ENCODE results near the gene CHPF2.

The CHPF2 gene, protein sequence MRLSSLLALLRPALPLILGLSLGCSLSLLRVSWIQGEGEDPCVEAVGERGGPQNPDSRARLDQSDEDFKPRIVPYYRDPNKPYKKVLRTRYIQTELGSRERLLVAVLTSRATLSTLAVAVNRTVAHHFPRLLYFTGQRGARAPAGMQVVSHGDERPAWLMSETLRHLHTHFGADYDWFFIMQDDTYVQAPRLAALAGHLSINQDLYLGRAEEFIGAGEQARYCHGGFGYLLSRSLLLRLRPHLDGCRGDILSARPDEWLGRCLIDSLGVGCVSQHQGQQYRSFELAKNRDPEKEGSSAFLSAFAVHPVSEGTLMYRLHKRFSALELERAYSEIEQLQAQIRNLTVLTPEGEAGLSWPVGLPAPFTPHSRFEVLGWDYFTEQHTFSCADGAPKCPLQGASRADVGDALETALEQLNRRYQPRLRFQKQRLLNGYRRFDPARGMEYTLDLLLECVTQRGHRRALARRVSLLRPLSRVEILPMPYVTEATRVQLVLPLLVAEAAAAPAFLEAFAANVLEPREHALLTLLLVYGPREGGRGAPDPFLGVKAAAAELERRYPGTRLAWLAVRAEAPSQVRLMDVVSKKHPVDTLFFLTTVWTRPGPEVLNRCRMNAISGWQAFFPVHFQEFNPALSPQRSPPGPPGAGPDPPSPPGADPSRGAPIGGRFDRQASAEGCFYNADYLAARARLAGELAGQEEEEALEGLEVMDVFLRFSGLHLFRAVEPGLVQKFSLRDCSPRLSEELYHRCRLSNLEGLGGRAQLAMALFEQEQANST

DNA sequence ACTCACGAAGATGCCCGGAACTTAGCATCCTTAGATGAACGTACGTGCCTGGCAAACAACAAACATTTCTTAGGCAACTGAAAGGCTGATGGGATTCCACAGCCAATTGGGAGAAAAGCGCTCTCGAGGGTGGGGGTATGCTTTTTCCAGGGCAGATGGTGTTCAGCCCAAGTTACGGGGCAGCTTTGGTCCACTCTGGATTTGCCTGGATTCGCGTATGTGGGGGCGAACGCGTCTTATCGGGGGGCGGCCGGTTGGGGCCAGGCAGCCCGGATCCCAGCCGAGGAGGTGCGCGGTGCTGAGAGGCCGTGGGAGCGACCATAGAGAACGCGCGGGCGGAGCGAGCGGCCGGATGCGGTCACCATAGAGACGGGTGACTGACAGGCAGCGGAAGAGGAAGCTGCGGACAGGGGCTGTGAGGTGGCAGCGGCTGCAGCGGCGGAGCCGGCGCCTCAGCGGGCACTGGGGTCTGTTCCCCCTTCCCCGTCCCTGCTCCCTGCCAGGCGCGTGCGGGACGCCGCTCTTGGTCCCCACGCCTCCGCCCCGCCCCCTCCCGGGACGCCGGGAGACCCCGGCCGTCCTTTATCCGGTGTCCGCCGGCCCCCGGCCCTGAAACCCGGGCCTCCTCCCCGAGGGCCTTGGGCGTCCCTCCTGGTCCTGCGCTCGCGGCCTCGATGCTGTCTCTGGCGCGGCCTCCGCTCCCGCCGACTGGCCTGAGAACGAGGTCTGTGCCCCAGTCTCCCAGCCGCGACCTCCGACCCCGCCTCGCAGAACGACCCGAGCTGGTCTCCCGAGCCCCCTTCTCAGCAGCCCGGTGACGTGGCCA lies at the start of gene CHPF2:
Gene CHPF2 (plus strand): TSS at position 393 of the 826 bp plus-strand sequence. CDS start 1,529 bp downstream, outside the sequence.
- TF ChIP-seq, protein P1, sequence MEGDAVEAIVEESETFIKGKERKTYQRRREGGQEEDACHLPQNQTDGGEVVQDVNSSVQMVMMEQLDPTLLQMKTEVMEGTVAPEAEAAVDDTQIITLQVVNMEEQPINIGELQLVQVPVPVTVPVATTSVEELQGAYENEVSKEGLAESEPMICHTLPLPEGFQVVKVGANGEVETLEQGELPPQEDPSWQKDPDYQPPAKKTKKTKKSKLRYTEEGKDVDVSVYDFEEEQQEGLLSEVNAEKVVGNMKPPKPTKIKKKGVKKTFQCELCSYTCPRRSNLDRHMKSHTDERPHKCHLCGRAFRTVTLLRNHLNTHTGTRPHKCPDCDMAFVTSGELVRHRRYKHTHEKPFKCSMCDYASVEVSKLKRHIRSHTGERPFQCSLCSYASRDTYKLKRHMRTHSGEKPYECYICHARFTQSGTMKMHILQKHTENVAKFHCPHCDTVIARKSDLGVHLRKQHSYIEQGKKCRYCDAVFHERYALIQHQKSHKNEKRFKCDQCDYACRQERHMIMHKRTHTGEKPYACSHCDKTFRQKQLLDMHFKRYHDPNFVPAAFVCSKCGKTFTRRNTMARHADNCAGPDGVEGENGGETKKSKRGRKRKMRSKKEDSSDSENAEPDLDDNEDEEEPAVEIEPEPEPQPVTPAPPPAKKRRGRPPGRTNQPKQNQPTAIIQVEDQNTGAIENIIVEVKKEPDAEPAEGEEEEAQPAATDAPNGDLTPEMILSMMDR (IDR thresholded peaks at IDR 0.05; ENCODE audit: insufficient read depth, low read depth, low read length, missing control alignments) = no peak

DNA sequence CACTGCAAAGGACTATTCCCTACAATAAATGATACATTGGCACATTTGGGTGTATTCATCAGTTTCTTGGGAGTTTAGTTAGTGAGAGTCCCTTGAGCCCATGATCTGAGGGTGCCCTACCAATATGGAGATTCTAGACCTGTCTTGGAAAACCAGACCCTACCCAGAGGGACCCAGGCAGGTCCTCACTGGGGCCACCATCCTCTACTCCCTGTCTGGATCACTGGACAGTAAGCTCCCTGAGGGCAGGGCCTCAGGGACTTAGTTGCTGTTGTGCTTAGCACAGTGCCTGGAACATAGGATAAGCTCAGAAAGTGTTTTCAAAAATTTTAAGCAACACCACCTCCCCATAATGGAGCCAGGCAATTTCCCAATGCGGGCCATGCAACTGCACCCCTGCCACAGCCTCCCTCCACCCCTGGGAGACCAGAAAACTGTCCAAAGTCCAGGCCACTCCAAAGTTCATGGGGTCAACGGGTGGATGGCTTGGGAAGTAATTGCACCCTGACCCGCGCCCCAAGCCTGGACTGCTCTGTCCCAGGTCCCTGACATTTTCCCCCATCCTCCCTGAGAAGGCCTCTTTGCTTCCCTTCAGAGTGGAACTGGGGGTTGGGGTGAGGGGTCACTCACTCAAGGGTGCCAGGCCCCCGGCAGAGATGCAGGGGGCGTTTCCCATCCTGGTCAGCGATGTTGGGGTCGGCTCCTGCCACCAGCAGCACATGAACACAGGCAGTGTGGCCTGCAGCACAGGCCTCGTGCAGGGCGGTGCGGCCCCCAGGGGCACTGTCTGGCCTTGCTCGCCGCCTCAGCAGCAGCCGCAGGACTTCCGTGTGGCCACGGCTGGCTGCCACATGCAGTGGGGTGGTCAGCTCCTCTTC lies 46.3 kb upstream of the CHPF2 start:
- DNase-seq (ENCODE audit: low read depth) = no peak
- no peak overlapping the region for H3K4me3 ChIP-seq (ENCODE audit: low read depth, low read length)
- TF ChIP-seq, protein P1 (IDR thresholded peaks at IDR 0.05; ENCODE audit: insufficient read depth, low read depth, low read length, missing control alignments) = no peak

More for the DNA sequence above, at the start of gene CHPF2:
- peak; percentile 92 for DNase-seq (ENCODE audit: low read depth)
- H3K4me3 ChIP-seq (ENCODE audit: low read depth, low read length) = peak within 1 kb of the TSS; percentile 86

DNA sequence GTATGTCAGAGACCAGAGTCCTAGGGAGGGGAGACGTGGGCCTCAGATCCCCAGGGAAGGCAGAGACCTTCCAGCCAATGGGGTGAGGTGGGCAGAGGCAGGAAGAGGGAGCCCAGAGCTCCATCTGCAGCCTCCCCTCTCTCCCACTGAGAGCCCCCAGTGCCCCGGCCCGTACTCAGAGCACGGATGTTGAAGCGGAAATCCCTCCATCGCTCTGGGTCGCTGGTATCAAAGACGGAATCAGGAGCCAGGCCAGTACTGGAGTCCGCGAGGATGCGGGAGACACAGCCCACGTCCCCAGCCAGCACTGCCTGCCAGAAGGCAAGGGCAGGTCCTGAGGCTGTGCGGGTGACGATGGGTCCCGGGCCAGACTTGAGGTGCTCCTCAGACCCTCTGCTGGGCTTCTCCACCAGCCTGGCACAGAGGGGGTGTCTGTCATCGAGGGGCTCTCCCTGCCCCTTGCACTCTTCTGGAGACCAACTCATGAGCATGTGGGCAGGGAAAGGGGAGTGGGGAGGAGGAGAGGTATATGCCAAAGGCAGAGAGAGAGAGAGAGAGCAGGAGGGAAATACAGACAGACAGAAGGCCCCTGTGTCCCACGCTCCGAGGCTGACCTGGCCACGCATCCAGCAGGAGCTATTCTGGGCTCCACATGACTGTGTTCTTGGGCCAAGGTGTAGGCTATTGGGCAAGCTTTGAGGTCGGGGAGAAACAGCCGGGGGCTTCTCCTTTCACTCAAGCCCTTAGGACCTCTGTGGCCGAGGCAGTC lies 45.5 kb upstream of the CHPF2 start, which contains the start of gene ASB10:
Gene ASB10 (minus strand): TSS at position 611 of the 769 bp plus-strand sequence. CDS start 120 bp downstream, at position 491.
- TF ChIP-seq, protein P1 (IDR thresholded peaks at IDR 0.05; ENCODE audit: insufficient read depth, low read depth, low read length, missing control alignments) = no peak
- DNase-seq (ENCODE audit: low read depth) = no peak
- no peak within 1 kb of the TSS for H3K4me3 ChIP-seq (ENCODE audit: low read depth, low read length)

DNA sequence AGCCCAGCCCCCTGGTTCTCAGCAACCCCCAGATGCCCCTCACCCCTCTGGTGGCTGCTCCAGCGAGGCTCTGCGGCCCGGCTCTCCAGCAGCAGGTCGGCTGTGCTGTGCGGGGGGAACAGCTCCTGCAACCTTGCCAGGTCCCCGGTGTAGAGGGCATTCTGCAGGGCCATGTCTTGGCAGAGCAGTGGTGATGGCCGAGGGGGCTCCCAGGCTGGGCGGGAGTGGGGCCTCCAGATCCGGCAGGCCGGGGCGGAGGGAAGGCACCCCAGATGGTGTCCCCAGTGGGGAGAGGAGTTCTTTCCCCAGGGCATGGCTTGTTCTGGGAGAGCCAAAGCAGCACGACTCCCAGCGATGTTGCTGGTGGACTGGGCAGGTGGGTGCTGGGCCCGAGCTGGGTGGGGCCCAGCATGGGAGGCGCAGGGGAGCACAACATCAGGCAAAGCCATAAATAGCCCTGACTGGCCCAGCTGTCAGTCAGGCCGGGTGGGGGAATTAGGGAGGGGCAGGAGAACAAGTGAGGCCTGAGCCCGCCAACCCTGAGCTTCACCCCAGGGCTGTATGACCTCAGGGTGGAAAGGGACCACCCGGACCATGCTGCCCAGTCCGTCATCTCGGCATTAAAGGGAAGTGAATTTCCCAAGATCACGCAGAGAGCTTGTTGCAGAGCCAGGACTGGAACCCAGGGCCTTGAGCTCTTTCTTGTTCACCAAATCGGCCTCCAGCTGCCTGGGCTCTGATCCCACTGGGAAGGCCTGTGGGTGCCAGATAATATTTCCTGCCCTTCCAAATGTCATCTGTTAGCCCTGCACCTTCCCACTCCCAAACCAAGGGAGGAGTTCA lies 44.7 kb upstream of the CHPF2 start:
- TF ChIP-seq, protein P1 (IDR thresholded peaks at IDR 0.05; ENCODE audit: insufficient read depth, low read depth, low read length, missing control alignments) = no peak
- no peak overlapping the region for H3K4me3 ChIP-seq (ENCODE audit: low read depth, low read length)
- DNase-seq (ENCODE audit: low read depth) = no peak

DNA sequence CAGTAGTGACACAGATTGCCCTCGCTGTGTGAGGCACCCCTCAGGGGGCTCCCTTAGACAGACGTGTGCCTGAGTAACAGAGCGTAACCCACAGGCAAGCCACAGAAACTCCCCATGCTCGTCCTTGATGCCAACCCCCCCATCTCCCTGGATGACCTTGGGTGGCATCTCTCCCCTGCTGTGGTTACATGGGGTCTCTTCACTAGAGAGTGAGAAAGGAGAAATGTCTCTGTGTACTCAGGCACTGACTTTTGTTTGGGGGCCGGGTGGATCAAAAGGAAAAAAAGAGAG lies 44.1 kb upstream of the CHPF2 start:
- DNase-seq (ENCODE audit: low read depth) = peak; percentile 26
- TF ChIP-seq, protein P1 (IDR thresholded peaks at IDR 0.05; ENCODE audit: insufficient read depth, low read depth, low read length, missing control alignments) = no peak
- H3K4me3 ChIP-seq (ENCODE audit: low read depth, low read length) = no peak overlapping the region

Data from GM12865 (cell line).